Activated T-cell treated with anti-CD3 and anti-CD28 coated beads, Interleukin-2, amount 50 U/mL, for 4 hours (primary cell): Measurements from ENCODE around the gene RAD18. TPM values are rescaled to one million over a fixed set of nuclear protein-coding genes. Genes with fewer than 3 reads are reported as not detected.

Experiments
- ATAC-seq, 2 donors: fragments of 200-7000 bp; cut with Tn5 transposase; one replicate each; pipeline ENCODE4 v1.10.0; 2021
- DNase-seq: peaks from one replicate; pipeline ENCODE4 v3.0.0-alpha.2; 2020
- H3K27me3 Mint-ChIP-seq: one replicate; pipeline ENCODE4 v1.8.0; 2021; ENCODE audit warnings: low read depth, mixed read lengths
- H3K36me3 Mint-ChIP-seq: one replicate; pipeline ENCODE4 v1.8.0; 2022; ENCODE audit warnings: mixed read lengths; ENCODE audit not compliant: insufficient read depth
- H3K4me1 Mint-ChIP-seq: one replicate; pipeline ENCODE4 v1.8.0; 2021; ENCODE audit warnings: low read depth, mixed read lengths
- H3K4me3 Mint-ChIP-seq: one replicate; pipeline ENCODE4 v1.8.0; 2021; ENCODE audit warnings: mild to moderate bottlenecking, moderate library complexity, mixed read lengths
- H3K9me3 Mint-ChIP-seq: one replicate; pipeline ENCODE4 v1.8.0; 2021; ENCODE audit warnings: mixed read lengths
- total RNA-seq, 3 donors: library from RNA; stranded (reverse); gene quantifications; one replicate each; pipeline ENCODE4 v1.2.1, GENCODE V29; 2021

RAD18 gene
- total RNA-seq, 3 donors from 2014 or later, result 32.5 to 45.0 (median 38.0) TPM

DNA sequence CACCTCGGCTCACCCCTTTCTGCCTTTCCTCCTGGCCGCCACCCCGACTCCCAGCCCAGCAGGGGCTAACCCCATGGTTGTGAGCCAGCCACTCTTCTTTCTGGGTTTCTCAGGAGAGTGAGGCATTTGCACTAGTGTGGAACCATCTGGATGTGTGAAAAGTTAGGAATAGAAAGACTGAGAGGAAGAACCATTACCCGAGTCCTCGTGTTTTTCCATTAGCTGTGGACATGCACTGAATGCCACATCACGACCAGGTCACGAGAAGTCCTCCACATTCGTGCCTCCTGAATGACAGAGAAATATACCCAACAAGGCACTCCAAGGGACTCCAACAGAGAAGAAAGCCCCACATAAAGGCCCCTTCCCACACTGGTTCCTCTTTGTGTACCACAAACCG is 18.0 kb upstream of the RAD18 start:
- no peaks in the 10 kb centered on the region for H3K4me1 Mint-ChIP-seq

DNA sequence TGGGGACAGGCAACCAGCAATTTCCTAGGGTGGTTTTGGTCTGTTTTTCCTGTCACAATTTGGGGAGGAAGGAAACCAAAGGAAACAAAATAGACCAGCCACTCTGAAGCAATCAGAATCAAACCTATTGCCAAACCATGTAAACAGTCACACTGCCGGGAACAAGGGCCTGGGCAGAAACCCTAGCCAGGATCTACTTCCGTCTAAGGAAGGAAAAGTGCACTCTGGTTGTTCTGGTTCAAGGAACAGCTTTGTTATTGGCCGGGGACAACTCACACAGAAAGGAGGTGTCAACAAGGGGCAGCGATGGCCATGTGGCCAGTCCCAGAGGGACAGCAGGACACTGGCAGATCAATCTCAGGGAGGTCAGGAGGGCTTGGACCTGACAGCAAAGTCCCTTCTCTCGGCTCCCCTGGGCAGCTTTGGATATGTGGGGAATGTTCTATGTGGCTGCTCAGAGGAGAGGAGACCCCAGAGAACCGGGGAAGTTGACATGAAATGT is 17.5 kb upstream of the RAD18 start:
- Mint-ChIP-seq H3K36me3 (no peaks in the 10 kb centered on the region), H3K4me3 (no peak overlapping the region), H3K4me1 (no peaks in the 10 kb centered on the region), H3K27me3 (peaks cover 23% of the 10 kb centered on the region), H3K9me3 (peaks cover 4% of the 10 kb centered on the region)
- ATAC-seq (no peak), DNase-seq (no peak)

More for the DNA sequence above, 18.0 kb upstream of the RAD18 start:
- Mint-ChIP-seq H3K4me3 (no peak overlapping the region), H3K36me3 (no peaks in the 10 kb centered on the region), H3K27me3 (peaks cover 22% of the 10 kb centered on the region), H3K9me3 (peaks cover 4% of the 10 kb centered on the region)
- no peak for DNase-seq
- ATAC-seq, result no peak

DNA sequence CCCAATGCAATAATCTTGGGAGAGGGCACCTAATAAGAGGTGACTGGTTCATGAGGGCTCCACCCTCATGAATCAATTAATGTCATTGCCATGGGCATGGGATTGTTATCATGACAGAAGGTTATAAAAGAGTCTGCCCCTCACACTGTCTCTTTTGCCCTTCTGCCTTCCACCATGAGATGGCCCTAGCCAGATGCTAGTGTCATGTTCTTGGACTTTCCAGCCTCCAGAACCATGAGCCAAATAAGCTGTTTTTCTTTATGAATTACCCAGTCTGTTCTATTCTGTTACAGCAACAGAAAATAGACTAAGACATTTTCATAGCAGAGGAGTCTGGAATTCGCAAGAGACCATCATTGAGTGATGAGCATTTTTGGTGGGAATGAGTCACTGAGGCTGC is 16.0 kb upstream of the RAD18 start:
- H3K27me3 Mint-ChIP-seq, result peaks cover 30% of the 10 kb centered on the region
- H3K4me1 Mint-ChIP-seq, result no peaks in the 10 kb centered on the region
- H3K4me3 Mint-ChIP-seq, result no peak overlapping the region
- DNase-seq, result no peak
- peaks cover 4% of the 10 kb centered on the region for H3K9me3 Mint-ChIP-seq
- H3K36me3 Mint-ChIP-seq, result no peaks in the 10 kb centered on the region
- no peak for ATAC-seq

DNA sequence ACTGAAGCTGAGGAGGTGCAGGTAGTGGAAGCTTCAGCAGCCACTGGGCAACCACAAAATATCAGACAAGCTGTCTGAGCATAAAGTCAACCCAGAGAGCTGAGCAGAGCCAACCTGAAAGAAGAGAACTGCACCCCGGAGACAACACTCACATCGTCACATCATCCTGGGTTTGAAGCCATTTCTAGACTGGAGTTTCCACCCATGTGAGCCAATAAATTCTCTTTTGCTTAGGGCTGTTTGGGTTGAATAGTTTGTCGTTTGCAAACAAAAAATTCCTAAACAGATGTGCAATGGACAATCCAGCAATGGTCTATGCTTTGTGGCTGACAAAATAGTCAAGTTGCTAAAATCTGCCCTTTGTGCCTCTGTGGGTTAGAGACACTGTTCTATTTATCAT is 15.3 kb upstream of the RAD18 start:
- DNase-seq (no peak), ATAC-seq (no peak)
- Mint-ChIP-seq H3K4me3 (no peak overlapping the region), H3K27me3 (peaks cover 31% of the 10 kb centered on the region), H3K36me3 (no peaks in the 10 kb centered on the region), H3K9me3 (peaks cover 4% of the 10 kb centered on the region), H3K4me1 (no peaks in the 10 kb centered on the region)

DNA sequence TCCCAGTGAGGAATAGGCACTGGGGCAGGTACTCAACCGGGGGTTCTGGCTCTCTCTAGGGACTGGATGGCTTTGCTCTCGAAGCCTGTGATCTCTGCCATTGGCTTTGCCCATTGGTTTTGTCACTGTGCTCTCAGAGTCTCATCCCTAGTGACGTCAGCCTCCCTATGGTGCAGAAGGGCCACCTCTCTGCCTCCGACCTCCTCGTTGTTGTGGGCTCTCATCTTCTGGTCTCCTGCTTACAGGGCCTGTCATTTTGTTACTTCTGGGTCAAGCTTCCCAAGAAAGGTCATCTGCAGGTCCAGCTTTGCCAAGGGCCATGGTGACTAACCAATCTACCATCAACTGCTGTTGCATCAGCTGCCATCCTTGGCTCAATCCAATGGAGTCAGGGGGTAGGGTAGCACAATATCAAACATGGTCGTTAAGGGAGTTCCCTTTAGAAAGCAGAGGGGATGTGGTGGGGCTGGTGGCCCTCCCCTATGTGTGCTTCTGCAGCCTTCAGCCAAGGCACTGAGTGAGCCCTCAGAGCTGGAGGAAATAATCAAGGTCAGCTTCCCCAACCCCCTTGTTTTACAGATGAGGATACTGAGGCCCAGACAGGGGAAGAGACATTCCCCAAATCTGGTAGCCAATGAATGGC is 13.4 kb upstream of the RAD18 start:
- no peak for ATAC-seq
- Mint-ChIP-seq H3K27me3 (peaks cover 31% of the 10 kb centered on the region), H3K9me3 (peaks cover 4% of the 10 kb centered on the region), H3K36me3 (no peaks in the 10 kb centered on the region), H3K4me3 (no peak overlapping the region), H3K4me1 (no peaks in the 10 kb centered on the region)
- DNase-seq, result no peak

DNA sequence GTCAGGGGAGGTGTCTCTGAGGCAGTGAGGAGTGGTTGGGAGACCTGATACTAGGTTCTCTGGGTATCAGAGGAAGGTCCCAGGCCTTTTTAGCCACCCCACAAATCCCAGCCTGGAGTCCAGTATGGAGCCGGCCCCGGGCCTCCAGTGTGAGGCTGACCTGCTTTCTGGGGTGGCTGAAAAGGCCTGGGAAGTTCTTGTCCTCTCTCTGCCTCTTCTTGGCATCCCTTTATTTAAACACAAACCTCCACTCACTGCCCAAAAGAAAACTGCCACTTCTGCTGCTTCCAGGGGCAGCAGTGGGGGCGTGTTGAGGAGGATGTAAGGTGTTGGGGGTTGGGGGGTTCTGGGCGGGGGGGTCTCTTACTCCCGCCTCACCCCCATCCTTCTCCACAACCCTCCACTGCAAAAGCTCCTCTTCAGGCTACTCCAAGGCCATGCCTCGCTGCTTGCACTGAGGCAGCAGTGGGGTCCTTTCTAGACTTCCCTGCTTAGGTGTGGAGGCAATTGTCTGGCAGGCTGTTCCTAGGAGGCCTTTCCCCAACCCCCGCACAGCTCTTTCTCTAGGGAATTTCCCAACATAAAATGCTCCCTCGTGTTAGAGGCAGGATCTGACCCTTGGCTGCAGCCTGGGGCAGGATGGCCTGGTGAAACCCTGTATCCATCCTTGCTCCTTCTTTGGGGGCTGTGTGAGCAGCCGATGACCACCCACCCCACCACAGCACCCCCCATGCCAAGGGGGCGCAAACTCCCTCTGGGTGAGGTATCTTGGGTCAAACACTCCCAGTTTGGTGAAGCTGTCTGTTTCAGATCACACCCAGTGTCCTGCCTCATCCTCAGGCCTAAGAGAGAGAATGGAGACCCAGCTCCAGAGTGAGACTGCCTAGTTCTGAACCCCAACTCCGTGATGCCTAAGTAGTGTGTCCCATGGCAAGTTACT is 12.1 kb upstream of the RAD18 start:
- DNase-seq (no peak), ATAC-seq (no peak)
- Mint-ChIP-seq H3K36me3 (no peaks in the 10 kb centered on the region), H3K27me3 (peaks cover 21% of the 10 kb centered on the region), H3K4me1 (no peaks in the 10 kb centered on the region), H3K4me3 (no peak overlapping the region), H3K9me3 (peaks cover 4% of the 10 kb centered on the region)

DNA sequence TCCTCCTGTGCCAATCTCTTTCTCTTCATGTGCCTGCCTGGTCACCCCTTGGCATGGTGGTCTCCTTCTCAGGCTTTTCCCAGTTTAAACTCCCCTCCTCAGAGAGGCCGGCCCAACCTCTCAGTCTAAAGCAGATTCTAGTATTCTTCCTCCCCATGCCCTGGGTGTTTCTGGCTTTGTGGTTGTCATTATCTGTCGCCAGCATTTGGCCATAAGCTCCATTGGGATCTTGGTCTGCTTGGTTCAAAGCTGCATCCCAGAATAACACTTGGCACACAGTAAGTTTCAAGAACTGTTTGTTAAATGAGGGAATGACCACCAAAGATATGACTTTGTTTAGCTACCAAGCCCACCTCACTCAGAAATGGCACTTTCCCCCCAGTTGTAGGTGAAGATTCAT is 11.2 kb upstream of the RAD18 start:
- peaks cover 19% of the 10 kb centered on the region for H3K27me3 Mint-ChIP-seq
- H3K4me3 Mint-ChIP-seq, result no peak overlapping the region
- DNase-seq (no peak), ATAC-seq (no peak)
- no peaks in the 10 kb centered on the region for H3K4me1 Mint-ChIP-seq
- H3K9me3 Mint-ChIP-seq, result peaks cover 4% of the 10 kb centered on the region
- H3K36me3 Mint-ChIP-seq, result no peaks in the 10 kb centered on the region

DNA sequence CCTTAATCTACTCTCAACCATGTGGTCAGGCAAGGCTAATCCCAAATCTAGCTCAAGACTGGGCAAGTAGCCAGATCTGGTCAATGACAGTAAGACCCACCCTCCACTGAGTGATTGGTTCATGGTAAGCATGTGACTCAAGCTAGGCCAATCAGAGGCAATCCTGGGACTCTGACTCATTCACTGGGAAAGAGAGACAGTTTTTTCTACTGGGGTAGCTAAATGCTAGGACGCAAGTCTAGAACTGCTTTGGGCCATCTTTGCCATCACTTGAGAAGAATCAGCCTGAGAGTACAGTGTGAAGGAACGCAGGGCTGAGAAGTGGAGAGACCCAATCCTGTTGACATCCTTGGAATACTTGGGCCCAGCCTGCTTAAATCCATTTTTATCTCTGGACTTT is 9.4 kb upstream of the RAD18 start:
- peak; percentile 36 to 44 for ATAC-seq

DNA sequence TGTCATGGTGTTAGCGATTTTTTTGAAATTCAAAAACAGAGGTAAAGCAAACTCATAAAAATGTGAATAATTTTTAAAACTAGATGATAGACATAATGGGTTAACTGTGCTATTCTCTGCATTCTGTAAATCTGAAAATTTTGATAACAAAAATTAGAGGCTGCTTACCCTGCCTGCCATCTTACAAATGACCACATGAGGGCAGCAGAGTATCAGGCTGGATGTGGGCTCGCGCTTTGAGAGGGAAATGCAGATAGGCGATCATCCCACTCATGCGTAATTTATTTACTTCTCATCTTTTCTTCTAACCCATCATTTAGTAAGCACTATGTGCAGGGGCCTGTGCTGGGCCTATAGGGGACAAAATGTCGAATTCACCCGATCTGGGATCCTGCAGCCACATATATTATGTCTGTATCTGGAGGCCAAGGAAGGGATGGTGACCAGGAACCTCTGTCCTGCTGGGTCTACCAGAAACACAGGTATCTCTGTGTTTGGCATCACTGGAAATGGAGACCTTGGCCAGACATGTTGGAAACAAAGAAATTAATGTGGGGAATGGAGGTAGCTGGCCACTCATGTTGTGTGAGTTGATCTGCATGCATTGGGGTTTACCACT is 7.8 kb upstream of the RAD18 start:
- Mint-ChIP-seq H3K9me3 (no peaks in the 10 kb centered on the region), H3K27me3 (peaks cover 18% of the 10 kb centered on the region)

More for the DNA sequence above, 9.4 kb upstream of the RAD18 start:
- H3K4me3 Mint-ChIP-seq, result no peak overlapping the region
- H3K9me3 Mint-ChIP-seq, result no peaks in the 10 kb centered on the region
- peaks cover 18% of the 10 kb centered on the region for H3K27me3 Mint-ChIP-seq
- no peaks in the 10 kb centered on the region for H3K36me3 Mint-ChIP-seq
- no peak for DNase-seq
- H3K4me1 Mint-ChIP-seq, result no peaks in the 10 kb centered on the region

DNA sequence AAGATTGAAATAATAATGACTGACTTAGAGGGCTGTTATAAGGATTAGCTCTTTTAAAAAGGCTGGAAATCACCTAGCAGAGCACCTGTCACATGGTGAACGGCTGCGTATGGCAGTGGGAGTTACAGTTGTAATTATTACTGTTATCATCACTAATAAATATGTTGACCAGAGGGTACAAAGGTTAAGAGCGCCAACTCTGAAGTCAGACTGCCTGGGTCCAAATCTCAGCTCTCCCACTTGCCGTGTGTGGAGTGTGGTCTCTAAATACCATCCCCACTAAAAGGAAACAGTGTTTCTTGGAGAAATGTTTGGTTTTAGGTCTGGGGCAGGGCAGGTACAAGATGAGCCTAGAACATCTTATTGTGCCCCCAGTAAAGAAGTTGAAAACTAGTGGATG is 6.0 kb upstream of the RAD18 start:
- H3K9me3 Mint-ChIP-seq, result no peaks in the 10 kb centered on the region
- H3K36me3 Mint-ChIP-seq, result no peaks in the 10 kb centered on the region
- H3K4me3 Mint-ChIP-seq, result no peak overlapping the region
- no peaks in the 10 kb centered on the region for H3K4me1 Mint-ChIP-seq
- peaks cover 10% of the 10 kb centered on the region for H3K27me3 Mint-ChIP-seq
- no peak for DNase-seq
- ATAC-seq, result no peak

More for the DNA sequence above, 7.8 kb upstream of the RAD18 start:
- H3K36me3 Mint-ChIP-seq, result no peaks in the 10 kb centered on the region
- no peak overlapping the region for H3K4me3 Mint-ChIP-seq
- peak; percentile 69 for DNase-seq
- H3K4me1 Mint-ChIP-seq, result no peaks in the 10 kb centered on the region
- peak; percentile 81 to 84 for ATAC-seq

DNA sequence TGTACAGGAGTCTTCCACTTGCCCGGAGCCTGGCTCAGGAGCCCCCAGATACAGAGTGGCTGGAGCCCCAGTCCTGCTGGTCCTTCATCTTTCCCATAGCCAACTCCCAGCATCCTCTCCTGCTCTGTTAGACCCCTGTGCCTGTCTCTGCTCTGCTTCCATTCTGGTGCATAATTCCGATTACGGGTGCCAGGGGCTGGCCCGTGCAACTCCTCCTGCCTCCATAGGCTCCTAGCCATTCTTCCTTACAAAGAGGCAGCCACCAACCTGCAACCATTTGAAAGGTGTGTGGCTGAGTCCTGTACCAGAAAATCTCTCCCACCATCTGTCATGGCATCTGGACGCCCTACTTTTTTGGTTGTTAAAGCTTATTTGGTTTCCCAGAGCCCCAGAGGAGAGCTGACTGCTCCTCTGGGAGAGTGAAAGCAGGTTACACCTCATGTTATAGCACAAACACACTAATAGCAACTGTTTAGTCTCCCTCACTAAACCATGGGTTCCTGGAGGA is 5.2 kb upstream of the RAD18 start:
- Mint-ChIP-seq H3K9me3 (no peaks in the 10 kb centered on the region), H3K27me3 (peaks cover 10% of the 10 kb centered on the region), H3K36me3 (no peaks in the 10 kb centered on the region), H3K4me1 (peaks cover 3% of the 10 kb centered on the region), H3K4me3 (no peak overlapping the region)
- DNase-seq, result no peak
- ATAC-seq, result no peak

DNA sequence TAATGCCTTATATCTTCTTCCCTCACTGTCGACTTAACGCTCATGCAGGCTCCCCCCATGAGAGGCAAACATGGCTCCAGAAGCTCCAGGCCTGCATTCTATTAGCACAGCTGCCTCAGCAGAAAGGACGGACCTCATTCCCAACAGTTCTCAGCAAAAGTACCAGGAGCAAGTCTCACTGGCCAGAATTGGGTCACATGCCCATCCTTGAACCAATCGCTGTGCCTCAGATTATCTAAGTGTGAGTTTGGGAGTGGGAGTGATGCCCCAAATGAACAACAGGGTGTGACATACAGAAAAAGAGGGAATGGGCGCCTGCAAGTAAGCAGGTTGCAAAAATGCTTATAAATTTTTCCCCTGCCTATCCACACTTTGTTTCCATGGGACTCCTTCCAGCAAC is 4.3 kb upstream of the RAD18 start:
- Mint-ChIP-seq H3K4me1 (peaks cover 6% of the 10 kb centered on the region), H3K4me3 (no peak overlapping the region), H3K36me3 (no peaks in the 10 kb centered on the region), H3K27me3 (peaks cover 10% of the 10 kb centered on the region), H3K9me3 (no peaks in the 10 kb centered on the region)
- ATAC-seq (no peak), DNase-seq (no peak)

DNA sequence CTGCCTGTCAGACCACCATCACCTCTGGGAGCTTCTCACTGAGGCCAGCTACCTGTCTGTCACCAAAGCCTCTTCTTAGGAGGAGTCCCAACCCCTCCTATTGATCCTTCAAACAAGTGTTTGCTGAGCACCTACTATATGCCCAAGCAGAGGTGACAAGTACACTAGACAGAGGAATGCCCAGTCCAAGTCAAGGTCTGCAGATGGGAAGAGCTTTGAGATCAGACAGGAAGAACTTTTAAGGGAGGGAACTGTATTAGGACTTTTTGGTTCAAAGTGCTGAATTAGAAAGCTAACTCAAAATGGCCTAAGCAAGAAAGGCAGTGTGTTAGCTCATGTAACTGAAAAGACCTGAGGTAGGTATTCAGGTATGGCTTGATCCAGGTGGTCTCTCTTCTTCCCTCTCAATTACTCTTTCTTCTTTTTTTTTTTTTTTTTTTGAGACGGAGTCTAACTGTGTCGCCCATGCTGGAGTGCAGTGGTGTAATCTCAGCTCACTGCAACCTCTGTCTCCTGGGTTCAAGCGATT is 3.6 kb upstream of the RAD18 start:
- Mint-ChIP-seq H3K27me3 (peaks cover 10% of the 10 kb centered on the region), H3K4me1 (peaks cover 13% of the 10 kb centered on the region), H3K36me3 (no peaks in the 10 kb centered on the region), H3K9me3 (no peaks in the 10 kb centered on the region), H3K4me3 (no peak overlapping the region)
- DNase-seq, result no peak
- no peak for ATAC-seq

DNA sequence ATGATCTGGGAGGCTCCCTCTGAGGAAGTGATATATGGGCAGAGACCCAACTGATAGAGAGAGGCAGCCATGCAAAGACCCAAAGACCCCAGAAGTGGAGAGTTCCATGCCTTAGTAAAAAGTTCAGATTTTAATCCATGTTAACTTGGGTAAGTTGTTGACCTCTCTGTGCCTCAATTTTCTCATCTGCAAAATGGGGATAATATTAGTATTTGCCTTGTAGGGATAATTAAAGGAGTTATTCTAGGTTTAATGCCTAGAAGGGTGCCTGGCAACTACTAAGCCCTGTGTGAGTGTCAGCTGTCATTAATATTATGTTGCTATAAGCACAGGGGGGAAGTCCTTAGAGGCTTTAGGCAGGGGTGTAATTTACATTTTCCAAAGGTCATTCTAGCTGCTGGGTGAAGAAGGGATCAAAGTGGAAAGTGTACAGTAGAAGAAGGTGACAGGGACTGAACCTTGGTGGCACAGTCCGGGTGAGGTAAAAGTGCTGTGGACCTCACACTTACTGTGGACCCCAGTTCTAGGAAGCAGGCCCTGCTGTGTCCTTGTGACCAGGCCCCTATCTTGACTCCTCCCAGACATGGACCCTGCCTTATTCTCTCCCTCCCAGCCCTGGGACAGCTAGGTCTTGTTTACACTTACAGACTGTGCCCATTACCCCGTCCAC is 3.0 kb upstream of the RAD18 start:
- ATAC-seq (no peak), DNase-seq (no peak)
- no peaks in the 10 kb centered on the region for H3K9me3 Mint-ChIP-seq
- peaks cover 18% of the 10 kb centered on the region for H3K4me1 Mint-ChIP-seq
- H3K27me3 Mint-ChIP-seq, result peaks cover 10% of the 10 kb centered on the region
- H3K4me3 Mint-ChIP-seq, result no peak overlapping the region
- no peaks in the 10 kb centered on the region for H3K36me3 Mint-ChIP-seq
